Hypothalamus (tissue), 51 donors: ENCODE data around the gene CARHSP1.
"Not testable (repeated sequence)": the region's sequence is repeated elsewhere in the genome, so short reads cannot be mapped to it uniquely, and the experiment has no call there.

Experiments used
- DNase-seq, 51 donors: peaks; one replicate each; lab custom pipeline; 2025; lab: John Stamatoyannopoulos, UW

Gene CARHSP1

DNA sequence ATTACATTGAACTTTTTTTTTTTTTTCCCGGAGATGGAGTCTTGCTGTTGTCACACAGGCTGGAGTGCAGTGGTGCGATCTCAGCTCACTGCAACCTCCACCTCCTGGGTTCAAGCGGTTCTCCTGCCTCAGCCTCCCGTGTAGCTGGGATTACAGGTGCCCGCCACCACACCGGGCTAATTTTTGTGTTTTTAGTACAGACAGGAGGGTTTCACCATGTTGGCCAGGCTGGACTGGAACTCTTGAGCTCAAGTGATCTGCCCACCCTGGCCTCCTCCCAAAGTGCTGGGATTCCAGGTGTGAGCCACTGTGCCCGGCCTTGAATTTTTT lies 5.0 kb upstream of the CARHSP1 start:
- DNase-seq, result not testable (repeated sequence)

DNA sequence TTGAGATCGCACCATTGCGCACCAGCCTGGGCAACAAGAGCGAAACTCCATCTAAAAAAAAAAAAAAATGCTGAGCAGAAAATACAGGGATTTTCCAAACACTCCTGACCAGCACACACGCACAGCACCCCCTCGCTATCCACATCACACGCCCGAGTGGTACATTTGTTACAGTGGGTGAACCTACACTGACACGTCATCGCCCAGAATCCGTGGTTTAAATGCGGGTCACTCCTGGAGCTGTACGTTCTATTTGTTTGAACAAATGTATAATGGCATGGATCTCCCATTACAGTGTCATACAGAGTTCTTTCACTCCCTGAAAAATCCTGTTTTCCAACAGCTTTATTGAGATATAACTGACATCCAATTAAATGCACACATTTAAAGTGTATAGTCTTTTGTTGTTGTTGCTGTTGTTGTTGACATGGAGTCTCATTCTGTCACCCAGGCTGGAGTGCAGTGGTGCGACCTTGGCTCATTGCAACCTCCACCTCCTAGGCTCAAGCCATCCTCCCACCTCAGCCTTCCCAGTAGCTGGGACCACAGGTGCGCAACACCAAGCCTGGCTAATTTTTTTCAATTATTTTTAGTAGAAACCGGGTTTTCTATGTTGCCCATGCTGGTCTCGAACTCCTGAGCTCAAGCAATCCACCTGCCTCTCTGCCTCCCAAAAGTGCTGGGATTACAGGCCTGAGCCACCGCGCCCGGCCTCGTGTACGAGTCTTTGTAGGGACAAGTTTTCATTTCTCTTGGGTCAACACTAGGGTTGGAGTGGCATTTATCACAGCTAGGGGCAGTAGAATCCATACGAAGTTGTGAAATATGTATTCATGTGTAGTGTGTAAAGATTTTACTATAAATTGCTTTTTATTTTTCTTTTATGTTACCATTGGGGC lies 4.4 kb upstream of the CARHSP1 start:
- DNase-seq, result no peak

- no peak for DNase-seq
Measured at GRCh38 chr16:8872071-8872470, 3.3 kb upstream of the CARHSP1 start.

GRCh38 chr16:8869988-8870241 lies 1.1 kb upstream of the CARHSP1 start:
- DNase-seq, result not testable (repeated sequence)

DNA sequence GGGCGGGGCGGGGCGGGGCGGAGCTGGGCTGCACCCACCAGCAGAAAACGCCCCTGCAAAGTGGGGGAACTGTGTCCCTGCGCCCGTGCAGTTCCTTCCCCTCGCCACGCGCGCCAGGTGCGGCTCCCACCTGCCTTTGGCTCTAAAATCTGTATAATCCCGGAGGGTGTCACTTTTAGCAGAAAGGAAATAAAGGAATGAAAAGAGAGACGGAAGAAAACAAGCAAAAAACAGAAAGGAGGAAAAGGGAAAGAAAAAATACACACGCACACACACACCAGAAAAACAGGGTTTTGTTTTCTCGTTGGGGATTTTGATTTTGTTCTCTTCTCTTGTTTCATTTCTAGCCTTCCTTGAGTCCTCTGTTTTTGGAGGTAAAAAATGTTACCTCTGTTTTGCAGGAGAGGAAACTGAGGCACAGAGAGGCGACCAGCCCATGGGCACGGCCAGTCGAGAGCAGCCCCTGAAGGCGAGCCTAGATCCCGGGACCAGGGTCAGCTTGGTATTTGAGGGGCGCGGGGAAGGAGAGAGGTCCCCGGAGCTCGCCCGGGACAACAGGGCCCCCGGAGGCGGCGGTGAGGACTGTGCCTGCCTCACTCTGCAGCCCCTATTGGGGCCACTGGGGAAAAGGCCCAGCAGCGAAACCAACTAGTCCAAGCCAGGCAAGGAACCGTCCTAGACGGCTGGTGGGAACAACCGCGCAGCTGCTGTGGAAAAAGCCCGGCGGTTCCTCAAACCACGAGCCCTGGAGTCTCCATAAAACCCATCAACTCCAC lies 594 bp upstream of the CARHSP1 start:
- DNase-seq, result no peak

GRCh38 chr16:8867932-8868415 lies 832 bp downstream of the CARHSP1 start:
- no peak for DNase-seq

DNA sequence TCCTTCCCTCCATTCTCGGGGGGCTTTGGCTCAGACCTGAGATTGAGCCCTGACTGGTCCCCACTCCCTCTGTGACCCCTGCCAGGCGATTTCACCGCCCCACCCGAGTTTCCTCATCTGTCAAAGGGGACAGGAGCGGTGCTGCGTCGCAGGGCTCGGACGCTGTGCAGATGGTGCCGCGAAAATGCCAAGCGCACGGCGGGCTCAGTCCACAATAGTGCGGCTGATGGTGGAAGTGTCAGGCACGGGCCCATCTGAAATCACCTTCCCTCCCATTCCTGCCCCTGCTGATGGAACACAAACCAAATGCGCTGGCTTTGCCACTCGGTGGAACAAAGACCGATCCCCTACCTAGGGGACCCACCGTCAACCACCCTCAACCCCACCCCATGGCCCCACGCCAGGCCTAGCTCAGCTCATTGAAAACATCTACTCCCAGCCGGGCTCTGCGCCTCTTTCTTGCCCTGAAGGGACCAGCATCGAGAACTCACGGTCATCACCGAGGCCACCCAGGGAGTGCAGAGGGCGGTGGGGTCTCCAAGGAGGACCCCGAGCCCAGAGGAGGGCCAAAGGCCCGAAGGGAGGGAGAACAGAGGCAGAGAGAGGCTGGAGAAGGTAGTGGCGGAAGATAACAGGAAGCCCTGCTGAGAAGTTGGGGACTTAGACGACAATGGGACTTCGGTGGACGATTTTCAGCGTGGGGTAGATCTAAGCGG lies 1.4 kb downstream of the CARHSP1 start:
- peak in 33 of 51 donors; percentile 7 to 82 (median 32) for DNase-seq

DNA sequence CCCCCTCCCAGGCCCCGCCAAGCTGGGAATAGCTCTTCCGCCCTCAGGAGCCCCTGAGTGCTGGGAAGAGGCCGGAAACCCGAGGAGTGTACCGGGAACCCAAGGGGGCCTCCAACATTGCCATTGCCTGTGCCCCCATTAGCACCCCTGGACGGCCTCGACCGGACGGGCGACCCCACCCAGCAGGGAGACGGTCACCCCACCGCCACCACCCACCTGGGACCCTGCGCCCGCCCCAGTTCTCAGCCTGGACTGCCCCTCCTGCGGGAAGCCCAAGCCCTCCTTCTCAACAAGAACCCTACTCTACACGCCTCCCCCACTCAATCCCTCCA lies 2.0 kb downstream of the CARHSP1 start:
- no peak for DNase-seq

DNA sequence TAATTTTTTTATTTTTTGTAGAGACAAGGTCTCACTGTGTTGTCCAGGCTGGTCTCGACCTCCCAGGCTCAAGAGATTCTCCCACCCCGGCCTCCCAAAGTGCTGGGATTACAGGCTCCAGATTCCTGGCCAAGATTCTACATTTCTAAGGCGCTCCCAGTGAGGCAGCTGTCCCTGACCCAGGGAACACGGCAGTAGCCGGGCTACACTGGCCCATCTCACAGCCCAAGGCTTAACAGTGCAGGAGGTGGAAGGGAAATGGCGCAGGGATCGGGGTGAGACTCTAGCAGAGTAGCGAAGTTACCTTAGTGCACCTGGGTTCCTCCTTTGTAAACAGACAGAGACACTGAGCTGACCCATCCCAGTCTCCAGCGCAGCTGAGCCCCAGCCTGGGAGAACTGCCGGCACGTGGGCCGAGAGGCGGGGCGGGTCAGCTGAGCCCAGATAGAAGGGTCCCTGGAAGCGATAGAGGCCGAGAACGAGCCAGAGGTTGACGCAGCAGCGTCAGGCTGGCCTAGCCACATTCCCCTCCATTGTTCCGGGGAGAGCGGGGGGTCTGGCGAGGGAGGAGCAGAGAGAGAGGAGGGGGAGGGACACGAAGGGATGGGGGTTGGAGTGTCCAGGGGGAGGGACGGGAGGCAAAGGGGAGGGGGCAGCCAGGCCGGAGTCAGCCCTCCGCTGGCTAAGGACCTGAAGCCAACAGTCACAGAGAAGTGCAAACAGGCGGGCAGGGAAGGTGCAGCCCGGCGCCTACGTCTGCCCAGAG lies 2.5 kb downstream of the CARHSP1 start:
- DNase-seq, result peak in 40 of 51 donors; percentile 10 to 79 (median 44)

DNA sequence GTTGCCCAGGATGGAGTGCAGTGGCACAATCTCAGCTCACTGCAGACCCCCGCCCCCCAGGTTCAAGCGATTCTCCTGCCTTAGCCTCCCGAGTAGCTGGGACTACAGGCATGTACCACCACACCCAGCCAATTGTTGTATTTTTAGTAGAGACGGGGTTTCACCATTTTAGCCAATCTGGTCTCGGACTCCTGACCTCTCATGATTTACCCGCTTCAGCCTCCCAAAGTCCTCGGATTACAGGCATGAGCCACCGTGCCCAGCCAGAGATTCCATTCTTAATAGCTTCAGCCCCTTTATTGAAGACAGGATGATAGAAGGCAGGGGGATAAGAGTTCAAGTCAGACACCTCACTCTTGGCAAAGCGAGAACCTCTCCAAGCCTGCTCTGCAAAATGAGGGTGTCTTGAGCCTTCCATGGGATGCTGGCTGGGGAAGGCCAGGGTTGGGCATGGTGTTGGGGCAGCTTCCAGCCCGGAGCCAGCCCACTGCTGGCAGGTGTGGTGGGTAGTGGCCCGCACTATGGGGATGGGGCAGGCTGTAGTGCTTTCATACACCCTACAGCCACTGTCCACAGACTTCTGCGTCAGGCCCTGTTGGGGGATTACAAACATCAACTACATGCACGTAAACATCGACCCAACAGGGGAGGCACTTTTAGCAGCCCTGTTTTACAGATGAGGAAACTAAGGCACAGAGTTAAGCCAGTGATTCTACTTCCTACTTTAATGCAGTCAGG lies 3.5 kb downstream of the CARHSP1 start:
- DNase-seq, result no peak

- DNase-seq, result no peak
Measured at GRCh38 chr16:8864480-8865110, 4.2 kb downstream of the CARHSP1 start.

DNA sequence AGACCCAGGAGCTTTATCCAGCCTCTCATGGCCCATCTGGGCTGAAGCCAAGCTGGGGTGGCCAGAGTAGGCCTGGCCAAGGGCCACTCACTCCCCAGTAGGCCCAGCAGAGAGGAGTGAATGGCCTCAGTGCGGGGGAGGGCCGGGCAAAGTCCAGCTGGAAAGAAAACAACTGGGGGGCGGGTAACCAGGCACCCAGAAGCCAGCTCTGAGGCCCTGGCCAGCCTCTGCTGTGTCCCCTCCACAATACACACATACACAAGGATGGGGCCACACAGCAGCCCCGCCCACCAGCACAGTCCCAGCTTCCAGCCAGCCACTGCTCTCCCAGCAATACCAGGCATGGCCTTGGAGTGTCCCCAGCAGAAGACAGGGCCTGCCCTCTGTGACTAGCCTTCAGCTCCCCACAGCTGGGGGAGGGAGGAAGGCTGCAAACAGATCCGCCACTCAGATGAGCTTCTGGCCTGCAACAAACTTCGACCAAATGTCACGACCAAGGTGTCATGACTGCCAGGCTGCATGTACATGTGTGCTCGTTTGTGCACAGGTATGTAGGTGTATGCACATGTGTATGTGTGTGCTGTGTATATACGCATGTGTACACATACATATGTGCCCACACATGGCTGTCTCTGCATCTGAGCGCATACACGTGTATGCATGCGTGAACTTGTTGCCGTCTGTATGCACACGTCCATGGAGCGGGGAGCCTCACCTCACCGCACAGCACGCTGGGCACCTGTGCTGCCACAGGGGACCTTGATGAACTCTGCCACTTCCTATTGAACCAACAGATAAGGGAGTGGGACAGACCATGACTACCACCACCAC lies 5.0 kb downstream of the CARHSP1 start:
- DNase-seq, result peak in 49 of 51 donors; percentile 21 to 96 (median 82)

- no peak for DNase-seq
Measured at GRCh38 chr16:8862309-8863130, 6.3 kb downstream of the CARHSP1 start.

DNA sequence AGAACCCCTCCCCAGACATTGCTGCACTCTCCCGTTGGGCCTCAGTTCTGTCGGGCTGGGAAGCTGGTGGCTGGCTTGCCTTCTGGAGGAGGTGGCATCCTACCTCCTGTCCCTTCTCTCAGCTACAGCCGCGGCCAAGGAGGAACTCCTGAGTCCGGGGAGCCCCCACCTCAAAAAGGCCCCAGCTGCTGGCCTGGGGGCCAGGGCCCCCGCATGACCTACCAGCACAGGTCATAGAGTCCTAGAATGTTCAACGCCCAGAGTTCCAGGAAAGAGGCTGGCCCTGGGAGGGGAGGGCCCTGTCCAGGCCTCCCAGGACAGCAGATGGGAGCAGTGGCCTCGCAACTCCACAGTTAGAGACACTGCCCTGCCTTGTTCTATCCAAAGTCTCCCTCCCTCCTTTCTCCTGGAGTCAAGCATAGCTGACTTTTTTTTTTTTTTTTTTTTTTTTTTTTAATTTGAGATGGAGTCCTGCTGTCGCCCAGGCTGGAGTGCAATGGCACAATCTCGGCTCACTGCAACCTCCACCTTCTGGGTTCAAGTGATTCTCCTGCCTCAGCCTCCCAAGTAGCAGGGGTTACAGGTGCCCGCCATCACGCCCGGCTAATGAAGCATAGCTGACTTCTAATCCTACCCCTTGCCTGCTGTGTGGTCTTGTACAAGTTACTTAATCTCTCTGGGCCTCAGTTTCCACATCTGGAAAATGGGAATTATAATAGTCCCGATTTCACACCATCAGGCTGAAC lies 7.1 kb downstream of the CARHSP1 start:
- peak in 3 of 51 donors; percentile 10 to 33 (median 12) for DNase-seq

DNA sequence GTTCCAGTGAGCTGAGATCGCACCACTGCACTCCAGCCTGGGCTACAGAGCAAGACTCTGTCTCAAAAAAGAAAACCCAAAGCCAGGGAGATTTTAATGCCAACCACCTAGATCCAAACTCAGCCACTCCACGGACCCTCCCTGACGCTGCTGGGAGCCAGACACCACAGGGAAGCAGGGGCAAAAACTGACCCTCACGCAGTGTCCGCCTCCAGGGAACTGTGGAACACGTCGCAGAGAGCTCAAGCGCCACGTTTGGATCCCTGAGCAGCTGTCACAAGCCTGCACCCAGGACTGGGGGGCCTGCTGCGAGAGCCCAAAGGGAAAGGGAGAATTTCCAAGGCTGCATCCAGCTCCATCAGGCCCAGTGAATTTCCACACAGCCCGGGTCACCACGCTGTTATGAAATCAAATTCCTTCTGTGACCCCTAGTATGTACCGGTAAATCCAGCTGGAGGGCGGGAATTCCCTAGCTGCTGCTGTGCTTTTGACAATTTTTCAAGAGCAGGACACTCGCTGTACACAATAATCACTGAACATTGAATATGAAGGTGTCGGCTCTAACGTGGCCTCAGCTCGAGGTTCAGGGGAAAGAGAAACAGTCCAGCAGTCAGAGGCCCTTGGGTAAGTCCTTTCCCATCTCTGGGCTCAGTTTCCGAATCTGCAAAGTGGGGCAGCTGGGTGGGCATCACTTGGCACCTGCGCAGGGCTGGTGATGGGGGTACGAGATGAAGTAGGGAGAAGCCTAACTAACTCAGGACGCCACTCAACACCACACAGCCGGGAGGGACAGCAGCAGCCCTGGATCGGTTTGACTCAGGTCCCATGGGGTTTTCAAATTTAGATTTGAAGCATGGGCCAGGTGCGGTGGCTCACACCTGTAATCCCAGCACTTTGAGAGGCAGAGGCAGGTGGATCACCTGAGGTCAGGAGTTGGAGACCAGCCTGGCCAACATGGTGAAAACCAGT lies 8.6 kb downstream of the CARHSP1 start:
- DNase-seq, result no peak
